NCI-H2107 treated with DMSO at 0.1 percent for 48 hours (cell line): Measurements from ENCODE around the gene KLF12.

Experiments used
- DNase-seq: peaks from one replicate; lab custom pipeline; 2025; ENCODE audit not compliant: unreplicated experiment; lab: John Stamatoyannopoulos, UW

KLF12 gene

GRCh38 chr13:74134221-74134776, at the start of gene KLF12:
Gene KLF12, minus strand, starts transcription at chr13:74134404.
- peak; percentile 75 for DNase-seq

DNA sequence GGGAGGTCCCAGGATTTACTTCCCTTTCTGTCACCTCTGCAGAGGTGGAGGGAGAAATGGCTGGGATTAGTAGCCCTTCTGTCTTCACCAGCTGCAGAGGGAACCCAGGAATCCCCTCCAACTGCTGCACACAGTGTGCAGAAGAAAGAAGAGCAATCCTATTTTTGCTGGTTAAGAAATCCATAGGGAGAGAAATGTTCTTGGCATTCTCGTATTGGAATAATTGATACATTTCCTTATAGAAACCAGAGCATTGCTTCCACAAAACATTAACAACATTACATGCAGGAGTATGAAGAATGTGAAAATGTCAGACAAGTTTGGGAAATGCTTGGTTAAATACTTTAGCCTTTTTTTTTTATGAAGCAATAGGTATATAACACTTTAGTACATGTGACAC, 48.3 kb upstream of the KLF12 start:
- DNase-seq: no peak

DNA sequence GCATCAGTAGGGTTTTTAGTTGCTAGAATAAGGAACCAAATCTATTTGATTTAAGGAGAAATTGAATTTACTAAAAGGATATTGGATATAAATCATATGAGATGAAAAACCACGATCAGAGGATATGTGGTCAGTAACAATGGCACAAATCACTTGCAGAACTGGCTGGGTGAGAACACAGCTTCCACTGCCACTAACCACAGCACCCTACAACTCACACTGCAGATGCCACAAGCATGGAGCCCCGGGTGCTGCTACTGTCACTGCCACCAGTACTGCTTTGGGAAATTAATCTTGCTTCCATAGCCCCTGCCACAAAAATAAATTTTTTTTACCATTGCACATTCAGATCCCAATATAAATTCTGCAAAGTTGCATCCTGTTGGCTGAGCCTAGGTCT, 40.6 kb upstream of the KLF12 start:
- no peak for DNase-seq

- DNase-seq: no peak
Measured at GRCh38 chr13:74173822-74174221, 39.6 kb upstream of the KLF12 start.

DNA sequence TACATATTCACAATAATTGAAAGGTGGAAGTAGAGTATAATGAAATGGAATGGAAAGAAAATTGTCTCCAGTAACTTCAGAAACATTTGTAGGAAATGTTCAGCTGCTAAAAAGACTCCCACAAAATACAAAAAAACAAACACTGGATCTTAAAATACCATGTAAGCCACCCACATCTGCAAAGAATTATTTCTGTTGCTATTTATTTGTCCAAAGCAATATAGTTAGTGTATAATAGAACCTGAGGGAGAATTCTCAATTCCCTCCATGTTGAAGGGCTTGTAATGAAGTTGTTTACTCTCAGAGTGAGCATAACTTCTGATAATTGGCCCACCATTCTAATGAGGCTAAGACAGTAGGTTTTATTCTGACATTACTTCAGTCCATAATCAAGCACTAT, 37.4 kb upstream of the KLF12 start:
- no peak for DNase-seq

GRCh38 chr13:74169676-74170075, 35.5 kb upstream of the KLF12 start:
- DNase-seq: no peak

- DNase-seq: no peak
Measured at GRCh38 chr13:74168263-74168675, 34.1 kb upstream of the KLF12 start.

DNA sequence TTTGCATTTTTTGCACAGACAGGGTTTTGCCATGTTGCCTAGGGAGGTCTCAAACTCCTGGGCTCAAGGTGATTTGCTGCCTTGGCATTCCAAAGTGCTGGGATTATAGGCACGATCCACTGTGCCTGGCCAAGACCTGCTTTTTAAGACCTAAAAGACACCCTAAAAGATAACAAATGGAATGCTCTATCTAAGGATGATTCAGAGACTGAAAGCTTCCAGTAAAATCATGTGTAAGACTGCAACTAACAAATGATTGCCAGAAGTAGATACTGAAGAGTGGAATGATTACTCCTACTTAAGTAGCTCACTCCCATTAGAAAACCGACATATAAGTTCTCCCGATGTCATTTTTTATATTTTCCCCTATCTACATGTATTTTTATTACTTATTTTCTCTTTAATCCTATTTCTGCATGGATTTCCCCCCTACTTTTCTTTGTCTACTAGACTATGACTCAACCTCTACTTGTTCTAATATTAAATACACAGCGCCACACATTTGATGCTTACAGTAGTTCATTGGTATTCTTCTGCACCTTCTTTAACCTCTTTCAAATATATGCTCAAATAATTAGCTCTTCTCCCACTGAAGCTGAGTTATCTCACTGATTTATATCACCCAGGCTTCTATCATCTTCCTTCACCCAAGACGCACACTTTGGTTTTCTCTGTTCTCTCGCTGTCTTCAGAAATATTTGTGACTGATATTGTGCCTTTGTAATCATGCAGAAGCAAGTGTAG, 32.2 kb upstream of the KLF12 start:
- DNase-seq: no peak

DNA sequence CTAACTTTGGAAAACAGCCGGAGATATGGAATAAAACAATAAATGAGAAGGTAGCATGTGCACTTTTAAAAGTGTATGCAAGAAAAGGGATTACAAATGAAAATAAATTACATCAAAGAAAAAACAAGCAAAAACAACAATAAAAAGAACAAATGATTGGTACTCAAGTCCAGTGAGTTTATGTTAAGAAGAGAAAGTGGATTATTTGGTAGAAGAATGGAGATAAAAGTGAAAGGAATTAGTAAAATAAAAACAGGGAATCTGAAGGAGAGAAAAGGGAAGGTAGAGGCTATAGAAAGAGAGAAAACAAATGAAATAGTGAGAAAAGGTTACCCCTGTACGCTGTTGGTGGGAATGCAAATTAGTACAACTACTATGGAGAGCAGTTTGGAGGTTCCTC, 28.6 kb upstream of the KLF12 start:
- DNase-seq: no peak

DNA sequence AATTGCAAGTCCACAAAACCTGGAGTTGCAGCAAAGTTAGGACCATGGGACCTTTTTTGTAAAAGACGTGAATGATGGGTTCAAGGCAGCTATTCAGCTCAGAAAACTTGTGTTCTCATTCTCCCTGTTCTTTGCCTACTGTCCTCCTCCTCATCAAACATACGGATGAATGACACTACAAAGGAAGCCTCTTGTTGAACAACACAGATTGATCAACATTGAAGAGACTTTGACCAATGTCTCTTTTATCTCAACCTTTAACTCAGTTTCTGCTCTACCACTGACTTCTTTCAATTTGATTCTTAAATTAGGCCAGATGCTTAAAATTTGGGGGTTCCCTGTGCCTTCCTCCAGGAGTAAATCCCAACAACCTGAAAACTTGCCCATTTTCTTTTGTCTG, 27.9 kb upstream of the KLF12 start:
- no peak for DNase-seq

DNA sequence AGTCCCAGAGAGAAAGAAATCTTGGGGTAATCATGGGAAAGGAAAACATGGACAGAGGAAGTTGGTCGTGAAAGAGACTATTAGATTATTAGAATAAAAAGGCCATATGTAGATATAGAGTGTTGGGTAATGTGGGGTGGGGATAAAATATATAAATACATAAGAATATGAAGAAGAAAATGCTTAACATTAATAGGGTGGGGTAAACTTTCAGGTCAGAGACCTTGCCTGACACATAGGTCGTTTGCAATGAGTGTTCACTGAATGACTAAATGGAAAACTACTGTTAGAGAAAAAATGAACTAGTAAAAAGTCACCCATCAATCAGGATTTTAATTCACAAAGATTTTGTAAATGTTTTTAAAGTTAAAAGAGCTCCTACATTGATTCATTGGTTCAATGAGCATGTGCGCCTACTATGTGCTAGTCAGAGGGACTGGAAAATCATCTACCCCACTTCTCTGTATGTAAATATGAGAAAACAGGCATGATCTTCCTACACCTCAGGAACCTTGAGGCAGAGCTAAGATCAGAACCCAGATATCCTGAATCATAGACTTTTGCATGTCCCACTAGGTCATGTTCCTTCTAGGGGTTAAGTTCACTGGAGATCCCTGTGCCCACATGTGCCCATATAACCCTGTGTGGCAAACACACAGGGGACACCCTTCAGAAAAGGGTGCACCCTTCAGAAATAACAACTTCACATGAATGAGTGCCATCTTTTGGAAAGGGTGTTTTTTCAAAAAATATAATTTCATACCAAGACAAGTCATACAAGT, 24.6 kb upstream of the KLF12 start:
- DNase-seq: no peak

- no peak for DNase-seq
Measured at GRCh38 chr13:74158028-74158427, 23.8 kb upstream of the KLF12 start.

DNA sequence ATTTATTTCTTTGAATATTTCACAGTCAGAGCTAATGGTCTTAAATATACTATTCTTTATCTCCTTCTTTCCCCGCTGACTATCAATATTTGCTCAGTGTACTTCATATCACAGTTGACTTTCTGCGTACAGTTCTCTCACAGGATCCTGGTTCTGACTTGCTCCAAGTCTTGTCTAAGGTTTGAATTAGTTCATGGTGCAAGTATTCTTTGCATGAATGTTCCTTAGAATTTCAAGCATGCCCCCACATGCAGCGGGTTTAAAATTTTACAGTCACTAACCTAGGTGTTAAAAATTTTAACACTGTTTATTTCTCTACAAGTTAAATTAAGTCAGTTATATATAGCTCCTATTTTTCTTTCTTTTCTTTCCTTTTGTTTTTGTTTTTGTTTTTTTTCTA, 20.8 kb upstream of the KLF12 start:
- no peak for DNase-seq

- no peak for DNase-seq
Measured at GRCh38 chr13:74153316-74153715, 19.1 kb upstream of the KLF12 start.

- DNase-seq: no peak
Measured at GRCh38 chr13:74151859-74152258, 17.7 kb upstream of the KLF12 start.

- no peak for DNase-seq
Measured at GRCh38 chr13:74148352-74148751, 14.1 kb upstream of the KLF12 start.

DNA sequence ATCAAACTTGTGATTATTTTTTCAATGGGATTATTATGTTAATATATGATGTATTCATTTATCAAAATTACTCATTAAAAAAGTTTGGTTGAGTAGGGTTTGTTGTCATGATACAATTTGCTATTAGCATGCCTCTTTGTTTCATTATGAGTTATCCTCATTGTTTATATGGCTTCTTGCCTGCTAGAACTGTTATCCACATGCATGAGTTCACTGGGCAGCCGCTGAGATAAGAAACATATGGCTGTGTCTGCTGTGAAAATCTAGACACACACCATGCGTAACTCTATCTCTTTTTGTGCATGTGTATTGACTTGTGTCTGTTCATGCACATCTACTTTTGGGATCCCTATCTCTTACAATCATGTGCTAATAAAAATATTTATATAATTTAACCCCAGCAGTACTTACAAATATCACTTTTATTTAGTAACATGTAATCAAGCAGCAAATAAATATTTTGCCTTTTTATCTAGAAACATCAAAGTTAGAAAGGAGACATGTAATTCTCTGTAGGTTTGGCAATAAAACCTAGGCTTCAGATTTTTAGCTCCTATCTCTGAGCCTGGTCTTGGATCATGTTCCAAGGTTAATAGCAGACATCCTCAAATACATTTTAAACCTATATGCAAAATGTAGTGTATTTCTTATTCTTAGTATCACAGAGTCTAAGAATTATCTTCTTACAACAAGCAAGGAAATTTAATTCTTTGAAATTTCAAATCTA, 11.2 kb upstream of the KLF12 start:
- DNase-seq: no peak

DNA sequence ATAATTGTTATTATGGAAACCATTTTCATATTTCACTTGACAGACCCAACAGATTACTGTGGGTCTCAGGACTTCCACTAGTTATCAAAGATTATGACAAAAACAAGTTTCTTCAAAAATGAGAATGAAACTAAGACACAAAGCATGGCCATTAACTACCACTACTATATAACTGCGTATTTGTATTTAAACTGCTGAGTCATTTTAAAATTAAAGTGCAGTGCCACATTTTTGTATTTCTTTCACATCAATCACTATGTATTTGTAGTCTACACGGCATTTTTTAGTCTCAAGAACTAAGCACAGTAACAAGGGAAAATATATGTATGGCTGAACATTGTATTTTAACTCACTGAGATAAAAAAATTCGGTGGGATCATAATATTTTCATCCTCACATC, 10.1 kb upstream of the KLF12 start:
- DNase-seq: no peak

DNA sequence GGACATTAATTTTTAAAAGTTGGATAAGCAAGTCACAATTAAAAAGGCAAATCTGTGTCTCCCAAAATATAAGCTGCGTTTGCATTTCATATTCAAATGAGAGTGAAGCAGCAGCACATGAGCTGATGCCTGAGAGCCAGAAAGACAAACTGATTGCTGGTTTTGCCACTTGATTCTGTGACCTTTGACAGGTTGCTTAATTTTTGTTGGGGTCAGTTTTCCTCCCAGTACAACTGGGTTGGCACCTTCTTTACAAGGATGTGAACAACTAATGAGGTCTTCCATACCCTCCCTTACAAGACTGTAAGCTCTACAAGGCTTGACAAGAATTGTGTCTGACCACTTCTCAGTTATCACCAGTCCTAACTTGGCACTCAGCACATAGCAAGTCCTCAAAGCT, 8.1 kb upstream of the KLF12 start:
- DNase-seq: no peak

DNA sequence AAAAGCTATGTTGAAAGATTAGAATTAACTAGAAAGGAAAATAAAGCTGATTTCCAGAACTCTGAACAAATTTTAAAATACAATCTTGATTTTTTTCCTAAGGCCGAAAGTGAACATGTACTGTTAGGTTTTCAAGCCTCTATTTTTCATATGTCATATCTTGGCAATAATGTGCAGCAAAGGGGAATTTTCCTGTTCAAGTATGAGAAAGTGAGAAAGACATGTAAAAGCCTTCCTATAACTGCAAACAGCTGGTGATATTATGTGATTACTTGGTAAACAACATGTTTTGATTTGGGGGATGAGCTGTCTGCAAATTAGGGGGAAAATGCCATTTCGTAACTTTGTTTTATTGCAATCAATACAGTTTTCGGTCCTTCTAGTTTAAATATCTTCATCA, 4.0 kb upstream of the KLF12 start:
- no peak for DNase-seq

- DNase-seq: no peak
Measured at GRCh38 chr13:74136084-74136658, 2.0 kb upstream of the KLF12 start.
